HEK293 (cell line): ENCODE measurements around the gene SVOPL.

Source experiments
- CTCF ChIA-PET: fragments of 350-600 bp; formaldehyde crosslinking; extraction: SDS; loops from one replicate; lab custom pipeline; 2021; ENCODE audit warnings: antibody characterized with exemption; lab: Yijun Ruan, JAX
- POLR2A ChIA-PET: fragments of 300-600 bp; formaldehyde crosslinking; extraction: SDS; loops from one replicate; lab custom pipeline; 2020; ENCODE audit warnings: antibody characterized with exemption, inconsistent platforms; lab: Yijun Ruan, JAX
- H3K27ac ChIP-seq: fragments of 200-500 bp; sonication (Bioruptor generic); 2 replicates; pipeline ENCODE4 v1.5.1; 2014; ENCODE audit warnings: low read depth, low read length, control low read depth, inconsistent platforms; ENCODE audit errors: extremely low read depth
- H3K36me3 ChIP-seq, 2 experiments: fragments of 200-500 bp in 1 of 2; sonication (Bioruptor generic) in 1 of 2; 1 replicate in 1 of 2; 2 replicates in 1 of 2; pipeline ENCODE4 v1.5.1; 2014 to 2017; ENCODE audit warnings: inconsistent platforms in 2 of 2, low read length in 2 of 2; ENCODE audit not compliant: control insufficient read depth in 2 of 2, insufficient read depth in 1 of 2
- H3K4me1 ChIP-seq: fragments of 200-500 bp; sonication (Bioruptor generic); 2 replicates; pipeline ENCODE4 v1.5.1; 2014; ENCODE audit warnings: mild to moderate bottlenecking, low read length, inconsistent platforms; ENCODE audit not compliant: control insufficient read depth, insufficient read depth
- H3K4me3 ChIP-seq: 2 replicates; pipeline ENCODE4 v1.5.1; 2011; ENCODE audit warnings: low read depth, mild to moderate bottlenecking, control low read depth, low read length, moderate library complexity
- H3K9me3 ChIP-seq: fragments of 200-500 bp; sonication (Bioruptor generic); 2 replicates; pipeline ENCODE4 v1.5.1; 2014; ENCODE audit warnings: low read depth, low read length, inconsistent platforms; ENCODE audit not compliant: control insufficient read depth, insufficient read depth
- AEBP2 ChIP-seq: fragments of 450-650 bp; formaldehyde crosslinking; IDR thresholded peaks from 2 replicates; pipeline ENCODE4 v1.5.1; 2016; ENCODE audit warnings: missing biosample characterization, missing genetic modification characterization, borderline replicate concordance
- HOXC10 ChIP-seq: sonication (generic); formaldehyde crosslinking; IDR thresholded peaks from 2 replicates; pipeline ENCODE4 v1.8.1; 2023; ENCODE audit warnings: mild to moderate bottlenecking, missing genetic modification reagents
- KLF10 ChIP-seq: fragments of 450-650 bp; IDR thresholded peaks from 2 replicates; pipeline ENCODE4 v1.5.1; 2018; ENCODE audit warnings: missing biosample characterization, mild to moderate bottlenecking, missing genetic modification characterization
- MEIS1 ChIP-seq: sonication (generic); formaldehyde crosslinking; IDR thresholded peaks from 2 replicates; pipeline ENCODE4 v1.8.1; 2022; ENCODE audit warnings: missing genetic modification reagents, mild to moderate bottlenecking, borderline replicate concordance
- OVOL3 ChIP-seq: fragments of 450-650 bp; formaldehyde crosslinking; IDR thresholded peaks from 2 replicates; pipeline ENCODE4 v1.5.1; 2016; ENCODE audit warnings: missing biosample characterization, missing genetic modification characterization
- ZBTB17 ChIP-seq: fragments of 450-650 bp; formaldehyde crosslinking; IDR thresholded peaks from 2 replicates; pipeline ENCODE4 v1.5.1; 2016; ENCODE audit warnings: missing biosample characterization, missing genetic modification characterization
- ZBTB44 ChIP-seq: fragments of 450-650 bp; IDR thresholded peaks from 2 replicates; pipeline ENCODE4 v1.5.1; 2018; ENCODE audit warnings: missing biosample characterization, mild to moderate bottlenecking, missing genetic modification characterization
- ZBTB7A ChIP-seq: fragments of 450-650 bp; formaldehyde crosslinking; IDR thresholded peaks from 2 replicates; pipeline ENCODE4 v1.5.1; 2016; ENCODE audit warnings: low read depth, missing biosample characterization, missing genetic modification characterization
- ZNF112 ChIP-seq: fragments of 450-650 bp; formaldehyde crosslinking; IDR thresholded peaks from 2 replicates; pipeline ENCODE4 v1.5.0; 2017; ENCODE audit warnings: missing biosample characterization, missing genetic modification characterization
- ZNF121 ChIP-seq: fragments of 450-650 bp; formaldehyde crosslinking; IDR thresholded peaks from 2 replicates; pipeline ENCODE4 v1.5.1; 2016; ENCODE audit warnings: missing biosample characterization, missing genetic modification characterization
- ZNF274 ChIP-seq, 2 experiments: fragments of 200-500 bp in 1 of 2; fragments of 450-650 bp in 1 of 2; sonication (Bioruptor generic) in 1 of 2; formaldehyde crosslinking in 1 of 2; IDR thresholded peaks; 2 replicates each; pipeline versions ENCODE4 v1.5.1 to v1.6.1; 2014 to 2016; ENCODE audit warnings: borderline replicate concordance in 1 of 2, inconsistent platforms in 1 of 2, low read length in 1 of 2, missing biosample characterization in 1 of 2, missing genetic modification characterization in 1 of 2
- ZNF350 ChIP-seq: fragments of 450-650 bp; formaldehyde crosslinking; IDR thresholded peaks from 2 replicates; pipeline ENCODE4 v1.5.0; 2017; ENCODE audit warnings: missing biosample characterization, mild to moderate bottlenecking, missing genetic modification characterization
- ZNF366 ChIP-seq: fragments of 450-650 bp; formaldehyde crosslinking; conservative IDR thresholded peaks from 2 replicates; pipeline ENCODE4 v1.5.1; 2016; ENCODE audit warnings: missing biosample characterization, missing genetic modification characterization
- ZNF398 ChIP-seq: fragments of 450-650 bp; formaldehyde crosslinking; IDR thresholded peaks from 2 replicates; pipeline ENCODE4 v1.5.1; 2017; ENCODE audit warnings: missing biosample characterization, missing genetic modification characterization
- ZNF501 ChIP-seq: fragments of 450-650 bp; formaldehyde crosslinking; IDR thresholded peaks from 2 replicates; pipeline ENCODE4 v1.5.1; 2016; ENCODE audit warnings: missing biosample characterization, missing genetic modification characterization
- ZNF529 ChIP-seq: fragments of 450-650 bp; formaldehyde crosslinking; IDR thresholded peaks from 2 replicates; pipeline ENCODE4 v1.5.1; 2017; ENCODE audit warnings: missing genetic modification characterization, missing biosample characterization; ENCODE audit not compliant: insufficient replicate concordance
- ZNF558 ChIP-seq: fragments of 450-650 bp; formaldehyde crosslinking; IDR thresholded peaks from 2 replicates; pipeline ENCODE4 v1.5.1; 2016; ENCODE audit warnings: missing biosample characterization, missing genetic modification characterization
- ZNF560 ChIP-seq: fragments of 450-650 bp; formaldehyde crosslinking; IDR thresholded peaks from 2 replicates; pipeline ENCODE4 v1.5.1; 2017; ENCODE audit warnings: missing biosample characterization, missing genetic modification characterization, borderline replicate concordance
- ZNF561 ChIP-seq: fragments of 450-650 bp; IDR thresholded peaks from 2 replicates; pipeline ENCODE4 v1.5.1; 2018; ENCODE audit warnings: missing biosample characterization, missing genetic modification characterization, borderline replicate concordance
- ZNF654 ChIP-seq: fragments of 450-650 bp; formaldehyde crosslinking; IDR thresholded peaks from 2 replicates; pipeline ENCODE4 v1.5.1; 2016; ENCODE audit warnings: low read depth, missing biosample characterization, missing genetic modification characterization
- ZNF747 ChIP-seq: fragments of 450-650 bp; formaldehyde crosslinking; IDR thresholded peaks from 2 replicates; pipeline ENCODE4 v1.5.1; 2016; ENCODE audit warnings: missing biosample characterization, missing genetic modification characterization
- ZNF768 ChIP-seq: fragments of 450-650 bp; formaldehyde crosslinking; IDR thresholded peaks from 2 replicates; pipeline ENCODE4 v1.5.1; 2018; ENCODE audit warnings: missing biosample characterization, mild to moderate bottlenecking, missing genetic modification characterization
- ZNF776 ChIP-seq: fragments of 450-650 bp; formaldehyde crosslinking; IDR thresholded peaks from 2 replicates; pipeline ENCODE4 v1.5.0; 2017; ENCODE audit warnings: missing biosample characterization, missing genetic modification characterization, borderline replicate concordance
- ZNF843 ChIP-seq: fragments of 450-650 bp; formaldehyde crosslinking; IDR thresholded peaks from 2 replicates; pipeline ENCODE4 v1.5.1; 2016; ENCODE audit warnings: missing biosample characterization, missing genetic modification characterization

The SVOPL gene

DNA sequence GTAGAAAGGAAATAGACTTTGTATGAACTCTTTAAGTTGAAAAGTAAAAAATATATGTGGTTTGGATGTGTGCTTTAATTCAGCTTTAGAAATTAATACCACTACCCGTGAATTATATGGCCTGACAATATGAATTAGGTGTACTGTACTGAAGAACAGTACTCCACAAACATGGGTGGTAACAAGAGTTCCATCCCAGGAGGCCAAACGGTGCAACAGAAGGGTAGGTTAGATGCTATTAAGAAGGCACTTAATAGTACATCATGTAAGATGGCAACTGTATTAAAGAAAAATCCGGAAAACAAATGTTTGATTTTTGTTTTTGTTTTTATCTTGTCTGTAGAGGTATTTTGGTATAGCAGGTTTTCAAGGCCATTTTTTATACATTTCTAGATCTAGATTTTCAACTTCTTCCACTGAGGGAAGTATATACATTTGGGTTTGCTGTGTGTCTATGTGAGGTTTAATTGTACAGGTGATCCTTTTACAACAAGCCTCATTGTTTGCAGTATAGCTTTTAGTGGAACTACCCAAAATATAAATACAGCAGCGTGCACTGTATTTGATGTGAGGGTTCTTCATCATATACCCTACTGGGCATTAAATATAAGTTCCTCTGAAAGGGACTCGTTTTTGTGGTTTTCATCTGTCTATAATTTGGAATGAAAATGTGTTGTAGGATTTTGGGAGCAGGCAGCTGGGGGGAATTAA is 115.7 kb downstream of the SVOPL start:
- H3K4me1 ChIP-seq, result no peaks in the 10 kb centered on the region
- POLR2A ChIA-PET, result no interaction called here
- H3K27ac ChIP-seq, result no peak overlapping the region
- TF ChIP-seq ZNF558 (tag by site-specific recombination) (no peak), ZNF529 (no peak), HOXC10 (CRISPR knock-in tag) (no peak), ZNF366 (tag by site-specific recombination) (no peak), ZNF768 (tag by site-specific recombination) (no peak)
- no peak overlapping the region for H3K4me3 ChIP-seq
- CTCF ChIA-PET, result interaction anchor here (0.5 to 1.4 kb wide), 2 partner anchors 27 to 153 kb away, joined by 3 to 4 read pairs; no protein-coding TSS in a partner anchor
- H3K9me3 ChIP-seq, result no peaks in the 10 kb centered on the region
- H3K36me3 ChIP-seq, result peaks cover 7 to 68% of the 10 kb centered on the region in 2 experiments

- TF ChIP-seq ZNF776 (tag by site-specific recombination) (no peak), ZNF654 (tag by site-specific recombination) (no peak), ZNF274 (IDR thresholded peaks at IDR 0.05; ENCODE audit: low read length) (no peak), ZNF274 (tag by site-specific recombination; IDR thresholded peaks at IDR 0.05; ENCODE audit: borderline replicate concordance) (no peak), ZBTB7A (tag by site-specific recombination) (no peak), ZNF843 (tag by site-specific recombination) (no peak), ZNF112 (tag by site-specific recombination) (no peak), OVOL3 (tag by site-specific recombination) (no peak), ZNF747 (tag by site-specific recombination) (no peak), KLF10 (tag by site-specific recombination) (no peak), ZNF561 (tag by site-specific recombination) (no peak), ZNF501 (tag by site-specific recombination) (no peak), ZBTB44 (tag by site-specific recombination) (no peak), MEIS1 (CRISPR knock-in tag) (no peak), ZNF560 (tag by site-specific recombination) (no peak), ZNF398 (tag by site-specific recombination) (no peak), ZNF350 (tag by site-specific recombination) (no peak), AEBP2 (tag by site-specific recombination) (no peak), ZNF121 (tag by site-specific recombination) (no peak), ZBTB17 (tag by site-specific recombination) (no peak)
- H3K4me1 ChIP-seq, result no peaks in the 10 kb centered on the region
- no peaks in the 10 kb centered on the region for H3K9me3 ChIP-seq
- no peak overlapping the region for H3K27ac ChIP-seq
- ChIA-PET POLR2A (interaction anchor here (0.6 kb wide), 1 partner anchor 132 kb away, joined by 3 read pairs; no protein-coding TSS in a partner anchor), CTCF (interaction anchor here (1.3 kb wide), 1 partner anchor 154 kb away, joined by 3 read pairs; no protein-coding TSS in a partner anchor)
- H3K36me3 ChIP-seq, result peaks cover 11 to 74% of the 10 kb centered on the region in 2 experiments
- no peak overlapping the region for H3K4me3 ChIP-seq
These were observed 116.5 kb downstream of the SVOPL start for GRCh38 chr7:138584696-138585095.
